Endodermal cell (in vitro differentiated cells): ENCODE results near the gene GRIN2A. TPM values are rescaled to one million over a fixed set of nuclear protein-coding genes. Genes with fewer than 3 reads are reported as not detected.

Source experiments
- DNase-seq: peaks from one replicate; pipeline ENCODE4 v3.0.0-alpha.2; 2017
- H3K27ac ChIP-seq: 2 replicates; pipeline ENCODE4 v1.5.1; 2013; ENCODE audit warnings: mild to moderate bottlenecking, low read depth, low read length, moderate library complexity
- H3K27me3 ChIP-seq: 2 replicates; pipeline ENCODE4 v1.6.1; 2013; ENCODE audit warnings: mild to moderate bottlenecking, low read length, moderate library complexity; ENCODE audit not compliant: insufficient read depth, control insufficient read depth, poor library complexity, severe bottlenecking
- H3K36me3 ChIP-seq: 2 replicates; pipeline ENCODE4 v1.7.0; 2013; ENCODE audit warnings: mild to moderate bottlenecking, low read length, moderate library complexity; ENCODE audit not compliant: control insufficient read depth, insufficient read depth
- H3K4me1 ChIP-seq: one replicate; pipeline ENCODE4 v1.7.0; 2013; ENCODE audit warnings: low read length; ENCODE audit not compliant: control insufficient read depth, insufficient read depth
- H3K4me3 ChIP-seq: 2 replicates; pipeline ENCODE4 v1.5.1; 2013; ENCODE audit warnings: mild to moderate bottlenecking, low read length, moderate library complexity
- H3K9ac ChIP-seq: 2 replicates; pipeline ENCODE4 v1.6.1; 2013; ENCODE audit warnings: mild to moderate bottlenecking, low read length, moderate library complexity; ENCODE audit not compliant: poor library complexity, severe bottlenecking; ENCODE audit errors: extremely low read depth
- H3K9me3 ChIP-seq: 2 replicates; pipeline ENCODE4 v1.6.1; 2013; ENCODE audit warnings: mild to moderate bottlenecking, low read length, moderate library complexity; ENCODE audit not compliant: control insufficient read depth
- H3K27ac Mint-ChIP-seq: 2 replicates; pipeline ENCODE4 v1.8.0; 2020; ENCODE audit warnings: mixed read lengths
- H3K27me3 Mint-ChIP-seq: 2 replicates; pipeline ENCODE4 v1.8.0; 2021; ENCODE audit warnings: mild to moderate bottlenecking, mixed read lengths; ENCODE audit not compliant: insufficient read depth
- H3K36me3 Mint-ChIP-seq: 2 replicates; pipeline ENCODE4 v1.8.0; 2020; ENCODE audit warnings: low read depth, mixed read lengths
- H3K4me1 Mint-ChIP-seq: 2 replicates; pipeline ENCODE4 v1.8.0; 2020; ENCODE audit warnings: mixed read lengths
- H3K4me3 Mint-ChIP-seq: 2 replicates; pipeline ENCODE4 v1.8.0; 2020; ENCODE audit warnings: mild to moderate bottlenecking, moderate library complexity, mixed read lengths
- H3K9me3 Mint-ChIP-seq: 2 replicates; pipeline ENCODE4 v1.8.0; 2020; ENCODE audit warnings: mild to moderate bottlenecking, mixed read lengths
- CTCF ChIP-seq: fragments of 200-600 bp; sonication (generic); conservative IDR thresholded peaks from 2 replicates; pipeline ENCODE4 v1.5.0; 2021; ENCODE audit warnings: antibody characterized with exemption, mild to moderate bottlenecking
- WGBS, 2 experiments: methylation state at CpG; one replicate each; pipeline versions ENCODE4 v1.1.5 to v1.1.7; 2013; ENCODE audit warnings: missing lambda C conversion rate in 2 of 2, mixed read lengths in 1 of 2; ENCODE audit not compliant: insufficient coverage in 1 of 2, insufficient read length in 1 of 2; 5-methylcytosine and 5-hydroxymethylcytosine counted together
- total RNA-seq, 2 donors: library from RNA; stranded (reverse); fragmentation: NEBNext Ultra II Directional in 1 of 2; extraction: Animal tissue kit (Norgen Biotek cat#: 25700) in 1 of 2; gene quantifications; 2 replicates in 1 of 2; 3 replicates in 1 of 2; pipeline ENCODE4 v1.2.1, GENCODE V29; 2021

The GRIN2A gene
- total RNA-seq, 2 donors from 2014 or later, result 1.2 TPM

GRCh38 chr16:9827062-9827752 lies 355.0 kb downstream of the GRIN2A start:
- no peak overlapping the region for H3K4me3 Mint-ChIP-seq
- peak; percentile 61 for DNase-seq
- H3K9me3 ChIP-seq, result no peaks in the 10 kb centered on the region
- H3K4me1 ChIP-seq, result peaks cover 28% of the 10 kb centered on the region
- no peaks in the 10 kb centered on the region for H3K9me3 Mint-ChIP-seq
- H3K9ac ChIP-seq, result no peak overlapping the region
- H3K4me3 ChIP-seq, result no peak overlapping the region
- H3K27me3 Mint-ChIP-seq, result peaks cover 3% of the 10 kb centered on the region
- no peaks in the 10 kb centered on the region for H3K27me3 ChIP-seq
- H3K27ac ChIP-seq, result no peak overlapping the region
- H3K36me3 Mint-ChIP-seq, result no peaks in the 10 kb centered on the region
- peak; percentile 54 for TF ChIP-seq CTCF
- H3K36me3 ChIP-seq, result no peaks in the 10 kb centered on the region
- WGBS, 2 experiments, result 44 to 51% methylated on average over 9 of the region's 9 CpGs
- H3K4me1 Mint-ChIP-seq, result peaks cover 57% of the 10 kb centered on the region
- no peak overlapping the region for H3K27ac Mint-ChIP-seq

GRCh38 chr16:9826656-9827055 lies 355.6 kb downstream of the GRIN2A start:
- H3K4me3 Mint-ChIP-seq, result no peak overlapping the region
- H3K36me3 ChIP-seq, result no peaks in the 10 kb centered on the region
- H3K4me1 ChIP-seq, result peaks cover 33% of the 10 kb centered on the region
- no peaks in the 10 kb centered on the region for H3K27me3 ChIP-seq
- H3K9me3 ChIP-seq, result no peaks in the 10 kb centered on the region
- no peak overlapping the region for H3K4me3 ChIP-seq
- 49 to 59% methylated on average over 2 of the region's 2 CpGs for WGBS, 2 experiments
- H3K9me3 Mint-ChIP-seq, result no peaks in the 10 kb centered on the region
- H3K27ac ChIP-seq, result no peak overlapping the region
- no peak for DNase-seq
- no peak for TF ChIP-seq CTCF
- H3K36me3 Mint-ChIP-seq, result no peaks in the 10 kb centered on the region
- no peak overlapping the region for H3K9ac ChIP-seq
- H3K27me3 Mint-ChIP-seq, result peaks cover 5% of the 10 kb centered on the region
- no peak overlapping the region for H3K27ac Mint-ChIP-seq
- H3K4me1 Mint-ChIP-seq, result peaks cover 63% of the 10 kb centered on the region

- H3K27me3 Mint-ChIP-seq, result peaks cover 5% of the 10 kb centered on the region
- peaks cover 36% of the 10 kb centered on the region for H3K4me1 ChIP-seq
Measured at GRCh38 chr16:9824200-9825068, 357.8 kb downstream of the GRIN2A start.

More at GRCh38 chr16:9824200-9825068, 357.8 kb downstream of the GRIN2A start:
- Mint-ChIP-seq H3K4me1 (peaks cover 79% of the 10 kb centered on the region), H3K4me3 (no peak overlapping the region), H3K9me3 (no peaks in the 10 kb centered on the region), H3K36me3 (no peaks in the 10 kb centered on the region), H3K27ac (no peak overlapping the region)
- WGBS, 2 experiments, result 85 to 86% methylated on average over 7 to 12 of the region's 12 CpGs
- Histone ChIP-seq H3K9me3 (no peaks in the 10 kb centered on the region), H3K9ac (no peak overlapping the region), H3K27ac (no peak overlapping the region), H3K27me3 (no peaks in the 10 kb centered on the region), H3K36me3 (no peaks in the 10 kb centered on the region), H3K4me3 (peak overlapping the region; percentile 25)
- DNase-seq, result no peak
- no peak for TF ChIP-seq CTCF
